CD14-positive monocyte (primary cell): ENCODE measurements around the gene CAVIN4. TPM values are rescaled to one million over a fixed set of nuclear protein-coding genes. Genes with fewer than 3 reads are reported as not detected.

Experiments used
- DNase-seq, 3 donors: peaks; one replicate each; pipeline ENCODE4 v3.0.0-alpha.2; 2011 to 2022
- H2AFZ ChIP-seq: 2 replicates; pipeline ENCODE4 v1.6.0; 2012; ENCODE audit warnings: mild to moderate bottlenecking, low read depth, low read length, inconsistent platforms; ENCODE audit not compliant: insufficient read depth, poor library complexity, severe bottlenecking
- H3K27ac ChIP-seq, 2 donors: 1 replicate in 1 of 2; 2 replicates in 1 of 2; pipeline ENCODE4 v1.5.1; 2012 to 2013; ENCODE audit warnings: low read length in 2 of 2, control low read depth in 1 of 2, inconsistent platforms in 1 of 2, low read depth in 1 of 2, mild to moderate bottlenecking in 1 of 2
- H3K27me3 ChIP-seq, 2 donors: one replicate each; pipeline versions ENCODE4 v1.6.0 to v1.6.1; 2011 to 2013; ENCODE audit warnings: low read length in 2 of 2; ENCODE audit not compliant: control insufficient read depth in 2 of 2, insufficient read depth in 2 of 2
- H3K36me3 ChIP-seq, 2 donors: replicated peaks in 1 of 2; 1 replicate in 1 of 2; 2 replicates in 1 of 2; pipeline versions ENCODE4 v1.5.1 to v1.6.1; 2012 to 2013; ENCODE audit warnings: low read length in 2 of 2, control low read depth in 1 of 2, inconsistent platforms in 1 of 2, mild to moderate bottlenecking in 1 of 2; ENCODE audit not compliant: insufficient read depth in 2 of 2, control insufficient read depth in 1 of 2
- H3K4me1 ChIP-seq, 2 donors: 1 replicate in 1 of 2; 2 replicates in 1 of 2; pipeline versions ENCODE4 v1.5.1 to v1.6.1; 2012 to 2013; ENCODE audit warnings: low read length in 2 of 2, control low read depth in 1 of 2, inconsistent platforms in 1 of 2, mild to moderate bottlenecking in 1 of 2, moderate library complexity in 1 of 2; ENCODE audit not compliant: insufficient read depth in 2 of 2, control insufficient read depth in 1 of 2
- H3K4me2 ChIP-seq: replicated peaks from 2 replicates; pipeline ENCODE3; 2012; ENCODE audit warnings: low read length, moderate library complexity, mild to moderate bottlenecking; ENCODE audit not compliant: poor library complexity, severe bottlenecking; ENCODE audit errors: extremely low read depth
- H3K4me3 ChIP-seq, 3 experiments: fragments of 200-600 bp in 1 of 3; sonication (generic) in 1 of 3; replicated peaks in 1 of 3; 1 replicate in 2 of 3; 2 replicates in 1 of 3; pipeline ENCODE4 v1.5.1; 2011 to 2013; ENCODE audit warnings: low read length in 3 of 3, mild to moderate bottlenecking in 3 of 3, control low read depth in 2 of 3, low read depth in 2 of 3, inconsistent platforms in 1 of 3, moderate library complexity in 1 of 3
- H3K79me2 ChIP-seq: 2 replicates; pipeline ENCODE4 v1.6.0; 2012; ENCODE audit warnings: mild to moderate bottlenecking, control low read depth, inconsistent platforms, low read length, moderate library complexity; ENCODE audit not compliant: insufficient read depth
- H3K9ac ChIP-seq: 2 replicates; pipeline ENCODE4 v1.6.0; 2017; ENCODE audit warnings: low read length, mild to moderate bottlenecking; ENCODE audit not compliant: insufficient read depth, poor library complexity, severe bottlenecking
- H3K9me3 ChIP-seq, 2 donors: replicated peaks in 1 of 2; 1 replicate in 1 of 2; 2 replicates in 1 of 2; pipeline versions ENCODE4 v1.5.1 to v1.6.1; 2012 to 2013; ENCODE audit warnings: low read length in 2 of 2, control low read depth in 1 of 2; ENCODE audit not compliant: control insufficient read depth in 1 of 2, insufficient read depth in 1 of 2
- H4K20me1 ChIP-seq: 2 replicates; pipeline ENCODE4 v1.6.0; 2012; ENCODE audit warnings: mild to moderate bottlenecking, low read length, control low read depth, moderate library complexity; ENCODE audit not compliant: insufficient read depth
- H3K27ac Mint-ChIP-seq, 7 donors: one replicate each; pipeline ENCODE4 v1.8.0; 2020; ENCODE audit warnings: mild to moderate bottlenecking in 7 of 7, mixed read lengths in 7 of 7, moderate library complexity in 6 of 7, inconsistent platforms in 2 of 7
- H3K27me3 Mint-ChIP-seq, 3 donors: one replicate each; pipeline ENCODE4 v1.8.0; 2021 to 2022; ENCODE audit warnings: low read depth in 3 of 3, mild to moderate bottlenecking in 3 of 3, mixed read lengths in 3 of 3, moderate library complexity in 3 of 3, inconsistent platforms in 1 of 3
- H3K36me3 Mint-ChIP-seq, 2 donors: one replicate each; pipeline ENCODE4 v1.8.0; 2020; ENCODE audit warnings: mixed read lengths in 2 of 2, inconsistent platforms in 1 of 2, mild to moderate bottlenecking in 1 of 2
- H3K4me1 Mint-ChIP-seq: one replicate; pipeline ENCODE4 v1.8.0; 2020; ENCODE audit warnings: mild to moderate bottlenecking, mixed read lengths
- H3K4me3 Mint-ChIP-seq, 2 donors: one replicate each; pipeline ENCODE4 v1.8.0; 2020; ENCODE audit warnings: mild to moderate bottlenecking in 2 of 2, mixed read lengths in 2 of 2, moderate library complexity in 1 of 2
- H3K9me3 Mint-ChIP-seq, 7 donors: one replicate each; pipeline ENCODE4 v1.8.0; 2020 to 2022; ENCODE audit warnings: mixed read lengths in 7 of 7, mild to moderate bottlenecking in 6 of 7, moderate library complexity in 6 of 7, inconsistent platforms in 2 of 7
- whole genome bisulfite sequencing: methylation state at CpG from one replicate; pipeline ENCODE4 v1.1.5; 2013; ENCODE audit warnings: missing lambda C conversion rate; ENCODE audit not compliant: insufficient coverage; 5-methylcytosine and 5-hydroxymethylcytosine counted together
- intact Hi-C, 2 donors: fragments of 100-400 bp; cut with micrococcal nuclease; formaldehyde crosslinking; loops; one replicate each; pipeline versions ENCODE4 v1.15.0 to v1.15.1; 2023
- polyA minus RNA-seq: library from RNA; depleted of rRNA, polyadenylated mRNA; stranded (reverse); fragments of >200 nt; gene quantifications from 2 replicates; pipeline ENCODE4 v1.2.3, GENCODE V29; 2012
- polyA plus RNA-seq, 3 donors: library from polyadenylated mRNA; depleted of rRNA in 1 of 3; unstranded in 2 of 3; stranded (reverse) in 1 of 3; fragments of 300-500 nt in 2 of 3; fragments of >200 nt in 1 of 3; fragmentation: Illumina TruSeq in 2 of 3; gene quantifications; 1 replicate in 2 of 3; 2 replicates in 1 of 3; pipeline ENCODE4 v1.2.3, GENCODE V29; 2012 to 2021
- total RNA-seq, 12 experiments: library from RNA in 1 of 12; stranded (reverse) in 1 of 12; fragments of 120-200 nt in 1 of 12; gene quantifications; one replicate each; pipeline ENCODE4 v1.2.4 and lab custom pipeline; 2013 to 2026; ENCODE audit warnings: mixed read lengths in 6 of 12, inconsistent platforms in 1 of 12
- TF ChIP-seq, protein P1 (sequence below): fragments of 200-600 bp; IDR thresholded peaks from one replicate; pipeline ENCODE4 v1.8.0; 2022; ENCODE audit warnings: antibody characterized with exemption, mild to moderate bottlenecking

The CAVIN4 gene, protein sequence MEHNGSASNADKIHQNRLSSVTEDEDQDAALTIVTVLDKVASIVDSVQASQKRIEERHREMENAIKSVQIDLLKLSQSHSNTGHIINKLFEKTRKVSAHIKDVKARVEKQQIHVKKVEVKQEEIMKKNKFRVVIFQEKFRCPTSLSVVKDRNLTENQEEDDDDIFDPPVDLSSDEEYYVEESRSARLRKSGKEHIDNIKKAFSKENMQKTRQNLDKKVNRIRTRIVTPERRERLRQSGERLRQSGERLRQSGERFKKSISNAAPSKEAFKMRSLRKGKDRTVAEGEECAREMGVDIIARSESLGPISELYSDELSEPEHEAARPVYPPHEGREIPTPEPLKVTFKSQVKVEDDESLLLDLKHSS
- total RNA-seq (2013) = 0.10 TPM
- polyA plus RNA-seq = not detected
- not detected in 2 replicates for polyA minus RNA-seq
- total RNA-seq (lab: John Stamatoyannopoulos, UW) = 0 to 2.0 (median 0.13) reads per million in 11 experiments

- no peak within 1 kb of the TSS for H3K4me3 Mint-ChIP-seq
- no peaks in the 10 kb centered on the region for H3K36me3 ChIP-seq
- no peak within 1 kb of the TSS for H3K9ac ChIP-seq
- H3K79me2 ChIP-seq = no peaks in the 10 kb centered on the region
- peaks cover 0 to 1% (median 0%) of the 10 kb centered on the region in 3 donors for H3K27me3 Mint-ChIP-seq
- DNase-seq = no peak
- no peak within 1 kb of the TSS for H2AFZ ChIP-seq
- no peak within 1 kb of the TSS for H3K27ac ChIP-seq
- peaks cover 0 to 3% (median 0%) of the 10 kb centered on the region in 7 donors for H3K9me3 Mint-ChIP-seq
- no peaks in the 10 kb centered on the region for H3K27me3 ChIP-seq
- WGBS = 89% methylated on average over 8 of the region's 10 CpGs
- no peaks in the 10 kb centered on the region for H3K4me1 ChIP-seq
- no peak within 1 kb of the TSS for H3K4me3 ChIP-seq
- intact Hi-C loops = no loop called here
- H3K4me2 ChIP-seq = no peak within 1 kb of the TSS
- no peaks in the 10 kb centered on the region for H3K9me3 ChIP-seq
- H3K4me1 Mint-ChIP-seq = no peaks in the 10 kb centered on the region
- H3K27ac Mint-ChIP-seq = no peak within 1 kb of the TSS
- TF ChIP-seq, protein P1, sequence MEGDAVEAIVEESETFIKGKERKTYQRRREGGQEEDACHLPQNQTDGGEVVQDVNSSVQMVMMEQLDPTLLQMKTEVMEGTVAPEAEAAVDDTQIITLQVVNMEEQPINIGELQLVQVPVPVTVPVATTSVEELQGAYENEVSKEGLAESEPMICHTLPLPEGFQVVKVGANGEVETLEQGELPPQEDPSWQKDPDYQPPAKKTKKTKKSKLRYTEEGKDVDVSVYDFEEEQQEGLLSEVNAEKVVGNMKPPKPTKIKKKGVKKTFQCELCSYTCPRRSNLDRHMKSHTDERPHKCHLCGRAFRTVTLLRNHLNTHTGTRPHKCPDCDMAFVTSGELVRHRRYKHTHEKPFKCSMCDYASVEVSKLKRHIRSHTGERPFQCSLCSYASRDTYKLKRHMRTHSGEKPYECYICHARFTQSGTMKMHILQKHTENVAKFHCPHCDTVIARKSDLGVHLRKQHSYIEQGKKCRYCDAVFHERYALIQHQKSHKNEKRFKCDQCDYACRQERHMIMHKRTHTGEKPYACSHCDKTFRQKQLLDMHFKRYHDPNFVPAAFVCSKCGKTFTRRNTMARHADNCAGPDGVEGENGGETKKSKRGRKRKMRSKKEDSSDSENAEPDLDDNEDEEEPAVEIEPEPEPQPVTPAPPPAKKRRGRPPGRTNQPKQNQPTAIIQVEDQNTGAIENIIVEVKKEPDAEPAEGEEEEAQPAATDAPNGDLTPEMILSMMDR = no peak
- H4K20me1 ChIP-seq = no peaks in the 10 kb centered on the region
- H3K36me3 Mint-ChIP-seq = no peaks in the 10 kb centered on the region
Observed at GRCh38 chr9:100577776-100578448, at the start of gene CAVIN4. Gene CAVIN4, plus strand, starts transcription at chr9:100578079. Its CDS starts 65 bp downstream, at chr9:100578144.

DNA sequence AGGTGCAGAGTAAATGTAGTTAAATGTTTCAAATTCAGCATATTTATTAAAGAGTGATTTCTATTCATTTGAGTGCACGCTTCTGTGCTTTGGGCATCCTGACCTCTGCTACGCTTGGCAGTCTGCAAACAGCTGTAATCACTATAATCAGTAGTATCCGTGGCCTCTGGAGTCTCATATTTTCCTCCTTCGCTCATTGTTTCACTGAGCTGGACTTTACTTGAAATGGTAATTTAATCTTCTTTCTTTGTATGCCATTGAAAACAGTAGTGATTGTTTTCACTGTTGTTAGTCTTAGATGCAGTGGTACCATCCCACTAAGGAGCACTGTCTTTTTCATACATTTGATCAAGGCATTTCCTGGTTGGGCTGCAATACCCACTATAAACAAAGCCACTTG, 43.5 kb upstream of the CAVIN4 start:
- Mint-ChIP-seq H3K4me1 (no peaks in the 10 kb centered on the region), H3K27ac (no peak overlapping the region), H3K9me3 (peaks cover 3 to 7% (median 3%) of the 10 kb centered on the region in 7 donors), H3K36me3 (no peaks in the 10 kb centered on the region), H3K4me3 (no peak overlapping the region), H3K27me3 (no peaks in the 10 kb centered on the region)
- Histone ChIP-seq H4K20me1 (no peaks in the 10 kb centered on the region), H3K4me2 (no peak overlapping the region), H3K4me1 (no peaks in the 10 kb centered on the region), H3K4me3 (no peak overlapping the region), H3K79me2 (no peaks in the 10 kb centered on the region), H3K27ac (no peak overlapping the region), H2AFZ (no peak overlapping the region), H3K27me3 (no peaks in the 10 kb centered on the region), H3K9ac (no peak overlapping the region), H3K36me3 (no peaks in the 10 kb centered on the region), H3K9me3 (no peaks in the 10 kb centered on the region)
- intact Hi-C loops = no loop called here
- 92% methylated on average over 2 of the region's 4 CpGs for WGBS
- no peak for DNase-seq
- TF ChIP-seq, protein P1 = no peak
